GM18519 (cell line): Measurements from ENCODE around the gene DIP2C.

ENCODE experiments used
- ATAC-seq: cut with Tn5 transposase; IDR thresholded peaks from one replicate; pipeline ENCODE4 v1.9.1; 2021; ENCODE audit warnings: mild to moderate bottlenecking, moderate library complexity; ENCODE audit not compliant: unreplicated experiment, low FRiP score

Gene DIP2C

GRCh38 chr10:510415-510881 is 179.0 kb downstream of the DIP2C start:
- ATAC-seq = no peak

GRCh38 chr10:509361-510102 is 179.9 kb downstream of the DIP2C start:
- no peak for ATAC-seq

- ATAC-seq = no peak
Measured at GRCh38 chr10:508726-509125, 180.7 kb downstream of the DIP2C start.

- no peak for ATAC-seq
Measured at GRCh38 chr10:507908-508444, 181.5 kb downstream of the DIP2C start.

- no peak for ATAC-seq
Measured at GRCh38 chr10:507355-507699, 182.1 kb downstream of the DIP2C start.

- no peak for ATAC-seq
Measured at GRCh38 chr10:506451-507354, 182.8 kb downstream of the DIP2C start.

- no peak for ATAC-seq
Measured at GRCh38 chr10:505419-505818, 184.0 kb downstream of the DIP2C start.

GRCh38 chr10:504806-505205 is 184.7 kb downstream of the DIP2C start:
- ATAC-seq = no peak

GRCh38 chr10:504121-504611 is 185.3 kb downstream of the DIP2C start:
- no peak for ATAC-seq

- ATAC-seq = no peak
Measured at GRCh38 chr10:501596-501995, 187.9 kb downstream of the DIP2C start.

- no peak for ATAC-seq
Measured at GRCh38 chr10:500876-501275, 188.6 kb downstream of the DIP2C start.

- ATAC-seq = no peak
Measured at GRCh38 chr10:499991-500390, 189.5 kb downstream of the DIP2C start.

GRCh38 chr10:498760-499435 is 190.6 kb downstream of the DIP2C start:
- ATAC-seq = no peak

GRCh38 chr10:497898-498451 is 191.5 kb downstream of the DIP2C start:
- ATAC-seq = no peak

- ATAC-seq = no peak
Measured at GRCh38 chr10:497289-497688, 192.2 kb downstream of the DIP2C start.

- no peak for ATAC-seq
Measured at GRCh38 chr10:494556-494955, 194.9 kb downstream of the DIP2C start.

- no peak for ATAC-seq
Measured at GRCh38 chr10:494149-494542, 195.3 kb downstream of the DIP2C start.

- ATAC-seq = no peak
Measured at GRCh38 chr10:493391-494148, 195.9 kb downstream of the DIP2C start.

GRCh38 chr10:492836-493235 is 196.6 kb downstream of the DIP2C start:
- no peak for ATAC-seq
